Activated naive CD4-positive, alpha-beta T cell treated with Interleukin-2 at 50 U/mL for 16 hours (primary cell): ENCODE results near the gene TMEM235.

Source experiments
- DNase-seq: peaks from one replicate; pipeline ENCODE4 v3.0.0-alpha.2; 2020

The TMEM235 gene

DNA sequence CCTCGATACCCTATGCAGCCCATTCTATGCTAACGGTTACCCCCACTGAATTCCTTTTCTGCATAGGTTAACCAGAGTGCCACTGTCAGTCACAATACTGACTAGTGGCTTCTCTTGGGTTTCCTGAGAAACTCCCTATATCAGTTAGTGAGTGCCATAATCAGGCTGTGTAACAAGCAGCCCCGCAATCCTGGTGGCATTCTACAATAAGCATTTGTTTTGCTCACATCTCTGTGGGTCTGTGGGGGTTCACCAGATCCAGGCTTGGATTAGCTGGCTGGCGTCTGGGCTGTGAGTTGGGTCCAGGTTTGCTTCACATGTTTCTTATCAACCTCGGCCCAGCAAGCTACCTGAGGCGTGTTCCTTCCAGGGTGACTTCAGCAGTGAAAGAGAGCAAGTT, 42.4 kb downstream of the TMEM235 start:
- no peak for DNase-seq

DNA sequence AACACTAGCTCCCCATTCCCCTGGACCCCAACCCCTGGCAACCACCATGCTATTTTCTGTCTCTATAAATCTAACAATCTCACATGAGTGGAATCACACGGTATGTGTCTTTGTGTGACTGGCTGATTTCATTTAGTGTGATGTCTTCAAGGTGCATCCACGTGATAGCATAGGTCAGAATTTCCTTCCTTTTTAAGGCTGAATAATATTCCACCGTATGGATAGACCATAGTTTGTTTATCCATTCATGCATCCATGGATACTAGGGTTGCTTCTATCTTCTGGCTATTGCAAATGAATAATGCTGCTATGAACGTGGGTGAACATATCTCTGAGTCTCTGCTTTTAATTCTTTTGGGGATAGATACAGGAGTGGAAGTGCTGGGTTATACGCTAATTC, 43.9 kb downstream of the TMEM235 start:
- DNase-seq: no peak

DNA sequence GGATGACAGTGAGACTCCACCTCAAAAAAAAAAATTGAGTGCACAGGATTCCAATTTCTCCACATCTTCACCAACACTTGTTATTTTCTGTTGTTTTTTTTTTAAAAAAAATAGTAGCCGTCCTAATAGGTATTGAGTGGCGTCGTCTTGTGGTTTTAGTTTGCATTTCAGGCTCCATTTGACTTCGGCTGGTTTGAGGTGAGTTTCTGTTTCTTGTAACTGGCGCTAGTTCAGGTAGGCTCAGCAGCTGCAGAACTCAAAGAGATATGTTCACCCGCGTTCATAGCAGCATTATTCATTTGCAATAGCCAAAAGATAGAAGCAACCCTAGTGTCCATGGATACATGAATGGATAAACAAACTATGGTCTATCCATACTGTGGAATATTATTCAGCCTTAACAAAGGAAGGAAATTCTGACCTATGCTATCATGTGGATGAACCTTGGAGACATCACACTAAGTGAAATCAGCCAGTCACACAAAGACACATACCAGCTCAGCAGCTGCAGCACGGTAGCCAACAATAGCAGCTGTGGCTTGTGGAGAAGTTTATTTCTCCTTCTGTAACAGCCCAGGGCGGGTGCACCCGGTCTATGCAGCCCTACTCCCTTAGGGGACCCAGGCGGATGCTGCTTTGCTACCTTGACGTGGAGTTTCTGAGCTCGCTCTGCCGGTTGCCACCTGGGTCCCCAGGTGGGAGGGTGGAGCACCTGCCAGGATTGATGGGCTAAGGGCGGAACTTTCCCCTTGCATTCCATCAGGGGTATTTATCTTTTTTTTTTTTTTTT, 44.9 kb downstream of the TMEM235 start:
- no peak for DNase-seq

DNA sequence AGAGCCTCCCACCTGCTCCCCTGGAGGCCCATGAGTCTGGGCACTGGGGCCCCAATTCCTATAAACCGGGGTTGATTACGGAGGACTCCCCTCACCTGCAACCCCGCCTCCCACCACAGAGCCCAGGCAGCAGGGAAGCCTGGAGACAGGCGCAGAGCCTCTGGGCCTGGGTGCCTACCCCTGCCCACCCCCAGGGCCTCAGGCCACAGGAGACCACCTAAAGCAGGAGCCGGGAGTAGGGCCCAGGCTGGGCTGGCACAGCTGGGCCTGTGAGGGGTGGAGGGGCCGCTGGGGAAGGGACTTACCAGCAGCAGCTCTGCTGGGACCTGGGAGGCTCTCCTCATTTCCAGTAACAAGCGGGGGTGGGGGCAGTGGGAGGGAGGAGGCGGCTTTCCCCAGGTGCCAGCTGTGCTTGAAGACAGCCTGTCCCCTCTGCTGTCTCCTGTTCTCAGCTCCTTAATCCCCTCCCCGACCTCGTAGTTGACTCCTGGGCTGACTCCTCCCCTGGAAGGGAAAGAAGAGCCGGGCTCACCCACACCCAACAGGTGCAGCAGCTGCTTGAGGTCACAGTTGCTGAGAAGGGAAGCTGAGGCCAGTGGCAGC, 46.8 kb downstream of the TMEM235 start:
- no peak for DNase-seq

DNA sequence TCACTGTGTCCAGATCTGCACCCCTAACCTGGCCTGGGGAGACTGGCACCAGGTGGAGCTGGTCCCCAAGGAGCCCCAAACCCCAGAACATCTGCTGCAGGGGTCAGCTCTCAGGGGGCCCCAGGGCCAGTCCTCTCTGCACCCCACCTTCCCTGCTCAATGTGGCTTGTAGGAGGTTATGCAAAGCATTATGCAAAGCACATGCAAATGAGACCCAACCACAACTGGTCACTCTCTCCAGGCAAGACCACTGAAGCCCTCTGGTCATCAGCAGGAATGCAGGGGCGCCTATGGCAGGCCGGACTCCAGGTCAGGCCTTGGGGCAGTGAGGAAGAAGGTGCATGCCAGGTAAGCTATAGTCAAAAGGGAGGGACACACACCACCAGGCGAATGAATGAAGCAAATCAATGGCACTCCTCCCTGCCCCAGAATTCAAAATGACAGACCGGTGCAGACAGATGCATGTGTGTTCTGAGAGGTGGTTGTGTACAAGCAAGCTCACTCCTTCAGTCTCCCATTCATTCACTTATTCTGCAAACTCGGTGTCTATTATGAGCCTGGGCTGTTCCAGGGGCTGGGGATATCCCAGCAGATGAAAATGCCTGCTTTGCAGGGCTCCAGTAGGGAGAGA, 48.0 kb downstream of the TMEM235 start:
- no peak for DNase-seq

DNA sequence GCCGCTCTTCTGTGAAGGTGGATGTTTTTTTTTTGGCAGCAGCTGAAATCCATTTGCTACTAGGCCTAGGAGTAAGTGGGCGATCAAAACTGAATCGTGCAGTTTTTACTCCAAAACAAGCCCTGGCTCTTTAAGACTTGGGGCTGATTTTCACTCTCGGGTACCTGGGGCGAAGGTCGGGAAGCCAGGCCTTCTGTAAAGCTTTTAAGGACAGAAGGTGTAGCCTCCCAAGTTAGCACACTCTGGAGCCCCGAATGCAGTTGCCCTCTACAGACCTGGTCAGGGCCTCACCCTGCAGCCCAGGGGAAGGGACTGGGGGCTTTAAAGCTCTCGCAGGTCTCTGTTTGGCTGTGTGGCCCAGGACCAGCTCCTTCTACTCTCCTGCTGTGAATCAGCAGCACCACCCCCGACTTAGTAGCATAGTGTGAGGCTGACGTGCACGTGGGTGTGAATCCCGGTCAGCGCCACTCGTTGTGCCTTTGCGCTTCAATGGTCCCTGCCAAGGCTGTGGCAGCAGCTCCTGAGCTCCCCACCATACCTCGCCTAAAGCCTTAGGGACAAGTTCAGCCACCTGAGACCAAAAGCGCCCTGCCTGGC, 49.9 kb downstream of the TMEM235 start:
- no peak for DNase-seq

DNA sequence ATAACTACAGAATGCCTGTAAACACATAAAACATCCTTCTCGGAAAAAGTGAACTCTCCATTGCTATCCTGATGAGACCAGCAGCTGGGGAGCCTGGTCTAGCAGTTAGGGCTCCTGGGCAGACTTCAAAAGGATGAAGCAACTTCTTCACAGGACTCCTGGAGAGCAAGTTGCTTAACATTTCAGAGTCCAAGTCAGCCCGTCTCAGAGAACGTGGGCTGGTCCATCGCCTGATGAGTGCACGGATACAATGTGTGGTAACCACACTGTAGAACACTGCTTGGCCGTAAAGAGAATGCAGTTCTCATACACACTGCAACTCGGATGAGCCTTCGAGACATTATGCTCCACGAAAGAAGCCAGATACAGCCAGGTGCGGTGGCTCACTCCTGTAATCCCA, 52.7 kb downstream of the TMEM235 start:
- DNase-seq: no peak

DNA sequence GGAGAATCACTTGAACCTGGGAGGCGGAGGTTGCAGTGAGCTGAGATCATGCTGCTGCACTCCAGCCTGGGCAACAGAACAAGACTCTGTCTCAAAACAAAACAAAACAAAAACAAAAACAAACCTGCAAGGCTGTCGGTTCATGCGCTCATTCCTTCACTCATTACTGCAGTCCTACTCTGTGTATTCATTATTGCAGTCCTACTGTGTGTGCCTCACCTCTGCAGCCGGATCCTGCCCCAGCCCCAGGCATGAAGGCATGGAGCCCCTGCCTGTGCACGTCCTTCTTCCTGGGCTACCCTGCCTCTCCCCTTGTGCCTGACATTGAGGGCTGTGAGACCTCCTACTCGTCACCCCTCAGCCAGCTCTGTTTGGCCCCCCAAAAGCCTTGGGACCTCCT, 57.6 kb downstream of the TMEM235 start:
- DNase-seq: no peak

DNA sequence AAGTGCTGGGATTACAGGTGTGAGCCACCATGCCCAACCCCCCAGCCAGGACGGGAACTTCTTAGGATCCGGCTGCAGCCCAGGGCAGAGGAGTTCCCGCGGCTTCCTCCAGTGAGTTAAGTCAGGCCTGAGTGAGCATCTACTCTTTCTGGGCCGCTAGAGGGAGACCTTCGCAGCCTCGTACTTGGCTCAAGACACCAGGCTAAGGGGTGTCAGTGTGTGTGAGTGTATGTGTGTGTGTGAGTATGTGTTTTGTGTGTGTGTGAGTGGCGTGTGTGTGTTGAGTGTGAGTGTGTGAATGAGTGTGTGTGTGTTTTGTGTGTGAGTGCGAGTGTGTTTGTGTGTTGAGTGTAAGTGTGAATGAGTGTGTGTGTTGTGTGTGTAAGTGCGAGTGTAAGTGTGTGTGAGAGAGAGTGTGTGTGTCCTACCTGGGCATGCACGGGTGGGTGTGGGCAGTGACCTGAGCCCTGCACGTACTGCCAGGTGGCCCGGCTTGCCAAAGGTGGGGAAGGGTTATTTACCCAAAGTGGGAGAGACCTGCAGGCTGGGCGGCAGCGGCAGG, 58.5 kb downstream of the TMEM235 start:
- peak; percentile 75 for DNase-seq
